UCSD-AML1 (cell line): ENCODE data around the gene GCNT2.
A peak's percentile ranks its signal among the peaks of the same experiment; 100 is the strongest.
"Not testable (repeated sequence)": the region's sequence is repeated elsewhere in the genome, so short reads cannot be mapped to it uniquely, and the experiment has no call there.

Experiments
- DNase-seq: peaks from one replicate; lab custom pipeline; 2025; ENCODE audit not compliant: unreplicated experiment; lab: John Stamatoyannopoulos, UW

GCNT2 gene

GRCh38 chr6:10513544-10513943 is 7.6 kb upstream of the GCNT2 start:
- no peak for DNase-seq

GRCh38 chr6:10514049-10514780 is 6.9 kb upstream of the GCNT2 start:
- no peak for DNase-seq

GRCh38 chr6:10516953-10517352 is 4.2 kb upstream of the GCNT2 start:
- DNase-seq, result no peak

- no peak for DNase-seq
Measured at GRCh38 chr6:10518557-10519407, 2.4 kb upstream of the GCNT2 start.

GRCh38 chr6:10519408-10519697 is 1.8 kb upstream of the GCNT2 start:
- not testable (repeated sequence) for DNase-seq

GRCh38 chr6:10520468-10520867 is 683 bp upstream of the GCNT2 start:
- no peak for DNase-seq

GRCh38 chr6:10522929-10523573 is 1.9 kb downstream of the GCNT2 start:
- DNase-seq, result no peak

- DNase-seq, result no peak
Measured at GRCh38 chr6:10526156-10526555, 5.0 kb downstream of the GCNT2 start.

- peak; percentile 29 for DNase-seq
Measured at GRCh38 chr6:10528158-10528981, 7.2 kb downstream of the GCNT2 start.

- DNase-seq, result no peak
Measured at GRCh38 chr6:10529231-10529801, 8.2 kb downstream of the GCNT2 start.

GRCh38 chr6:10529828-10530374 is 8.8 kb downstream of the GCNT2 start:
- DNase-seq, result not testable (repeated sequence)

GRCh38 chr6:10531503-10531902 is 10.4 kb downstream of the GCNT2 start:
- no peak for DNase-seq

- peak; percentile 35 for DNase-seq
Measured at GRCh38 chr6:10531942-10532341, 10.8 kb downstream of the GCNT2 start.

- no peak for DNase-seq
Measured at GRCh38 chr6:10532392-10532791, 11.2 kb downstream of the GCNT2 start.

GRCh38 chr6:10534419-10534762 is 13.2 kb downstream of the GCNT2 start:
- no peak for DNase-seq

- no peak for DNase-seq
Measured at GRCh38 chr6:10535193-10535592, 14.0 kb downstream of the GCNT2 start.

- no peak for DNase-seq
Measured at GRCh38 chr6:10537726-10538125, 16.6 kb downstream of the GCNT2 start.

- DNase-seq, result no peak
Measured at GRCh38 chr6:10540073-10540746, 19.1 kb downstream of the GCNT2 start.

- no peak for DNase-seq
Measured at GRCh38 chr6:10541591-10541990, 20.4 kb downstream of the GCNT2 start.

GRCh38 chr6:10542213-10542612 is 21.1 kb downstream of the GCNT2 start:
- no peak for DNase-seq
